OCI-LY7 (cell line): ENCODE data around the gene CDKN1A.

Experiments
- CTCF ChIP-seq: fragments of 200-600 bp; sonication (generic); conservative IDR thresholded peaks from 2 replicates; pipeline ENCODE4 v1.5.1; 2014; ENCODE audit warnings: mild to moderate bottlenecking, antibody characterized with exemption, low read length, moderate library complexity, mixed read lengths
- EZH2phosphoT487 ChIP-seq: fragments of 200-600 bp; sonication (generic); IDR thresholded peaks from 2 replicates; pipeline ENCODE4 v1.6.1; 2018; ENCODE audit warnings: low read depth, borderline replicate concordance, mild to moderate bottlenecking, mixed run types, antibody characterized with exemption, low read length, moderate library complexity, mixed read lengths

DNA sequence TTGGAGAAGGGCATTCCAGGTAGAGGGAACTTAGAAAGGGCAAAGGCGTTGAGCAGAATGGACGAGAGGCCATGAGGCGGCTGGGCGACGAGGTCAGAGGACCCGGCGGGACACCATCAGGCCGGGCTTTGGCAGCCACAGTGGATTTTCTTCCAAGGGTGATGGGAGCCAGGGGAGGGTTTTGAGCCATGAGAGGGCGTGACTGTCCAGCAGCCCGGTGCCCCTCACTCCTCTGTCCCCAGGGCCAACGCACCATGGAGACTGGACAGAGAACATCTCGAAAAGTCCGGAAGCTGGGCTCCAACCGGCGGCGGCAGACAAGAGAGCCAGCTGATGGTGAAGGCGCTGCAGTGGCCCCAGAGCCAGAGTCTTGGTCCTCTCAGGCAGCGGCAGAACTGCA, 25.5 kb downstream of the CDKN1A start:
- no peak for TF ChIP-seq CTCF
- TF ChIP-seq EZH2phosphoT487: no peak
